KOPT-K1 (cell line): ENCODE data around the gene PFKP.

Experiments
- H3K27ac ChIP-seq: fragments of 200-600 bp; sonication (generic); 2 replicates; pipeline ENCODE4 v1.5.1; 2016; ENCODE audit warnings: antibody characterized with exemption, mild to moderate bottlenecking, low read depth, low read length; ENCODE audit not compliant: poor library complexity, severe bottlenecking
- H3K36me3 ChIP-seq: fragments of 200-600 bp; sonication (generic); 2 replicates; pipeline ENCODE4 v1.5.1; 2017; ENCODE audit warnings: antibody characterized with exemption, mild to moderate bottlenecking, low read length, moderate library complexity; ENCODE audit not compliant: insufficient read depth
- H3K9me3 ChIP-seq: fragments of 200-600 bp; sonication (generic); 2 replicates; pipeline ENCODE4 v1.5.1; 2017; ENCODE audit warnings: antibody characterized with exemption, low read length, mild to moderate bottlenecking; ENCODE audit not compliant: insufficient read depth, poor library complexity, severe bottlenecking

PFKP gene

GRCh38 chr10:3122486-3123205 is 55.3 kb downstream of the PFKP start:
- Histone ChIP-seq H3K36me3 (peaks cover 100% of the 10 kb centered on the region), H3K27ac (no peak overlapping the region), H3K9me3 (no peaks in the 10 kb centered on the region)

- Histone ChIP-seq H3K9me3 (no peaks in the 10 kb centered on the region), H3K27ac (no peak overlapping the region), H3K36me3 (peaks cover 100% of the 10 kb centered on the region)
Observed at GRCh38 chr10:3123571-3124411, 56.4 kb downstream of the PFKP start.

- H3K9me3 ChIP-seq = no peaks in the 10 kb centered on the region
- peaks cover 100% of the 10 kb centered on the region for H3K36me3 ChIP-seq
- H3K27ac ChIP-seq = no peak overlapping the region
Observed at GRCh38 chr10:3124412-3125175, 57.2 kb downstream of the PFKP start.

- no peaks in the 10 kb centered on the region for H3K9me3 ChIP-seq
- no peak overlapping the region for H3K27ac ChIP-seq
- peaks cover 100% of the 10 kb centered on the region for H3K36me3 ChIP-seq
Observed at GRCh38 chr10:3125527-3126170, 58.3 kb downstream of the PFKP start.

- H3K36me3 ChIP-seq = peaks cover 100% of the 10 kb centered on the region
- no peak overlapping the region for H3K27ac ChIP-seq
- no peaks in the 10 kb centered on the region for H3K9me3 ChIP-seq
Observed at GRCh38 chr10:3126249-3126648, 58.9 kb downstream of the PFKP start.

GRCh38 chr10:3126741-3127346 is 59.5 kb downstream of the PFKP start:
- Histone ChIP-seq H3K9me3 (no peaks in the 10 kb centered on the region), H3K27ac (no peak overlapping the region), H3K36me3 (peaks cover 100% of the 10 kb centered on the region)

- Histone ChIP-seq H3K9me3 (no peaks in the 10 kb centered on the region), H3K36me3 (peaks cover 100% of the 10 kb centered on the region), H3K27ac (no peak overlapping the region)
Observed at GRCh38 chr10:3127921-3128320, 60.6 kb downstream of the PFKP start.

- Histone ChIP-seq H3K9me3 (no peaks in the 10 kb centered on the region), H3K36me3 (peaks cover 100% of the 10 kb centered on the region), H3K27ac (no peak overlapping the region)
Observed at GRCh38 chr10:3128379-3129130, 61.2 kb downstream of the PFKP start.

- Histone ChIP-seq H3K9me3 (no peaks in the 10 kb centered on the region), H3K36me3 (peaks cover 100% of the 10 kb centered on the region), H3K27ac (no peak overlapping the region)
Observed at GRCh38 chr10:3129581-3130340, 62.4 kb downstream of the PFKP start.

- Histone ChIP-seq H3K36me3 (peaks cover 100% of the 10 kb centered on the region), H3K27ac (no peak overlapping the region), H3K9me3 (no peaks in the 10 kb centered on the region)
Observed at GRCh38 chr10:3131098-3131497, 63.8 kb downstream of the PFKP start.

GRCh38 chr10:3132036-3133025 is 65.0 kb downstream of the PFKP start:
- peaks cover 100% of the 10 kb centered on the region for H3K36me3 ChIP-seq
- no peak overlapping the region for H3K27ac ChIP-seq
- no peaks in the 10 kb centered on the region for H3K9me3 ChIP-seq

- Histone ChIP-seq H3K27ac (no peak overlapping the region), H3K9me3 (no peaks in the 10 kb centered on the region), H3K36me3 (peaks cover 100% of the 10 kb centered on the region)
Observed at GRCh38 chr10:3133948-3134347, 66.6 kb downstream of the PFKP start.
